CD1c-positive myeloid dendritic cell (primary cell): Measurements from ENCODE around the gene PREX1.
"Not testable (repeated sequence)": the region's sequence is repeated elsewhere in the genome, so short reads cannot be mapped to it uniquely, and the experiment has no call there.

Experiments used
- DNase-seq: peaks from one replicate; pipeline ENCODE4 v3.0.0-alpha.2; 2016; ENCODE audit errors: extremely low spot score

Gene PREX1, protein sequence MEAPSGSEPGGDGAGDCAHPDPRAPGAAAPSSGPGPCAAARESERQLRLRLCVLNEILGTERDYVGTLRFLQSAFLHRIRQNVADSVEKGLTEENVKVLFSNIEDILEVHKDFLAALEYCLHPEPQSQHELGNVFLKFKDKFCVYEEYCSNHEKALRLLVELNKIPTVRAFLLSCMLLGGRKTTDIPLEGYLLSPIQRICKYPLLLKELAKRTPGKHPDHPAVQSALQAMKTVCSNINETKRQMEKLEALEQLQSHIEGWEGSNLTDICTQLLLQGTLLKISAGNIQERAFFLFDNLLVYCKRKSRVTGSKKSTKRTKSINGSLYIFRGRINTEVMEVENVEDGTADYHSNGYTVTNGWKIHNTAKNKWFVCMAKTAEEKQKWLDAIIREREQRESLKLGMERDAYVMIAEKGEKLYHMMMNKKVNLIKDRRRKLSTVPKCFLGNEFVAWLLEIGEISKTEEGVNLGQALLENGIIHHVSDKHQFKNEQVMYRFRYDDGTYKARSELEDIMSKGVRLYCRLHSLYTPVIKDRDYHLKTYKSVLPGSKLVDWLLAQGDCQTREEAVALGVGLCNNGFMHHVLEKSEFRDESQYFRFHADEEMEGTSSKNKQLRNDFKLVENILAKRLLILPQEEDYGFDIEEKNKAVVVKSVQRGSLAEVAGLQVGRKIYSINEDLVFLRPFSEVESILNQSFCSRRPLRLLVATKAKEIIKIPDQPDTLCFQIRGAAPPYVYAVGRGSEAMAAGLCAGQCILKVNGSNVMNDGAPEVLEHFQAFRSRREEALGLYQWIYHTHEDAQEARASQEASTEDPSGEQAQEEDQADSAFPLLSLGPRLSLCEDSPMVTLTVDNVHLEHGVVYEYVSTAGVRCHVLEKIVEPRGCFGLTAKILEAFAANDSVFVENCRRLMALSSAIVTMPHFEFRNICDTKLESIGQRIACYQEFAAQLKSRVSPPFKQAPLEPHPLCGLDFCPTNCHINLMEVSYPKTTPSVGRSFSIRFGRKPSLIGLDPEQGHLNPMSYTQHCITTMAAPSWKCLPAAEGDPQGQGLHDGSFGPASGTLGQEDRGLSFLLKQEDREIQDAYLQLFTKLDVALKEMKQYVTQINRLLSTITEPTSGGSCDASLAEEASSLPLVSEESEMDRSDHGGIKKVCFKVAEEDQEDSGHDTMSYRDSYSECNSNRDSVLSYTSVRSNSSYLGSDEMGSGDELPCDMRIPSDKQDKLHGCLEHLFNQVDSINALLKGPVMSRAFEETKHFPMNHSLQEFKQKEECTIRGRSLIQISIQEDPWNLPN (N-terminal part only)

DNA sequence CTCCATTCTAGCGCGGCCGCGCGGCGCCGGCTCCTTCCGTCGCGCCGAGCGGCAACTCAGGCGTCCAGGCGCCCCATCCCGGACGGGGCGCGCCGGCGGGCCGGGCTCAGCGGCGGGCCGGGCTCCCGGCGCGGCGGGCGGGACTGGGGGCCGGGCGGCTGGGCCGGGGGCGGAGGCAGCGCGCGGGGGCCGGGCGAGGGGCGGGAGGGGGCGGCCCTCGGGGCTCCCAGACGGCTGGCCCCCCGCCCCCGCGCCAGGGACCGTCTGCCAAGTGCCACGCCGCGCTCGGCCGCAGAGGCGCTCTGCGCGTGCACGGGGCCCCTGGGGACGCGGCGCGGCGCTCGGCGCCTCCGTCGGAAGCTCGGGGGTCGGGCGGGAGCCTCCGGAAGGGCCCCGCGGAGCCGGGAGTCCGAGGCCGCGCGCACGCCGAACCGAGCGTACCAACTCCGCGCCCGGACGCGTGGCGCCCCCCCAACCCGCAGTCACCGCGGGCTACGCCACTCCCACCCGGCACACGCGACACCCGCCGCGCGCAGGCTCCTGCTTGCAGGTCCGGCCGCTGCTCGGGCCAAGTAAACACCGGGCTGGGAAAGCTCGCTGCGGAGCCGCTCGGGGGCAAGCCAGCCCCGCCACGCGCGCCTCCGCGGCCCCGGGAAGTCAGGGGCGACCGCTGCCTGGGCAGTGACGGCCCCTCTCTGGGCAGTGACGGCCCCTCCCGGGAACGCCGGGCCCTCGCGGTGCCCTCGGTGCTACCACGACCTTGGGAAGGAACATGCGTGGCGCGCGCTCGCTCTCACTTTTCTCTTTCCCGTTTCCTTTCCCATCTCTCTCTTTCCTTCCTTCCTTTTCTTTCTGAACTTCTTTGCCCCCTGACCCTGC, at the start of gene PREX1:
Gene PREX1, minus strand, starts transcription at position 145 of the 879 bp plus-strand sequence. Its CDS starts 139 bp downstream, at position 6.
- DNase-seq = peak; percentile 79

DNA sequence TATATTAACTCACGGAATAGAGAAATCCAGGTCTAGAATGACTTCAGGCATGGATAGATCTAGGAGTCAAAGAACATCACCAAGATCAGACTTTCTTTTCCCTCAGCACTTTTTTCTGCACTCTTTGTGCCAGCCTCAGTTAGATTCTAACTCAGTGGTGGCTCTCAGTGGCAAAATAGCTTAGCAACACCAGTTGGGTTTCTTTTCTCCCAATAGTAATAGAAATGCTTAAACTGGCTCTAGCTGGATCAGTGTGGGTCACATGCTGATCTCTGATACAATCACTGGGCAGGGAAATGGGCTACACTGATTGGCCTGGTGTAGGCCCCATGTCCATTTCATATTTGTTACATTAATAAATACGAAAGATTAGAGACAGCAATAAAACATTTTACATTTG, 49.5 kb upstream of the PREX1 start:
- DNase-seq = peak; percentile 35

DNA sequence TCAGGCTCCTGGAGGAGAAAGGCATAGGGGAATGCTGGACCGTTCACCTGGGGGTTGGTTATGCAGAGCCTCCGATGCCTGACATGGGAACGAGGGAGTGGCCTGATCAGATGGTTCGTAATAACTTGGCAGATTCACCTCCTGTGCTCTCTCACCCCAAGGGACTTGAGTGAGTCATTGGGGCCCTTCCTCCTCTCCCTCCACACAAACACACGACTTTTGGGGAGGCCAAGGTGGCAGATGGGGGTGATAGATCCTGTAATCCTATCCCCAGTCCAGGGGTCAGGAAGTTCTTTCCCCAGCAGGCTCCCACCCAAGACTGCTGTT, 48.1 kb upstream of the PREX1 start:
- DNase-seq = no peak

DNA sequence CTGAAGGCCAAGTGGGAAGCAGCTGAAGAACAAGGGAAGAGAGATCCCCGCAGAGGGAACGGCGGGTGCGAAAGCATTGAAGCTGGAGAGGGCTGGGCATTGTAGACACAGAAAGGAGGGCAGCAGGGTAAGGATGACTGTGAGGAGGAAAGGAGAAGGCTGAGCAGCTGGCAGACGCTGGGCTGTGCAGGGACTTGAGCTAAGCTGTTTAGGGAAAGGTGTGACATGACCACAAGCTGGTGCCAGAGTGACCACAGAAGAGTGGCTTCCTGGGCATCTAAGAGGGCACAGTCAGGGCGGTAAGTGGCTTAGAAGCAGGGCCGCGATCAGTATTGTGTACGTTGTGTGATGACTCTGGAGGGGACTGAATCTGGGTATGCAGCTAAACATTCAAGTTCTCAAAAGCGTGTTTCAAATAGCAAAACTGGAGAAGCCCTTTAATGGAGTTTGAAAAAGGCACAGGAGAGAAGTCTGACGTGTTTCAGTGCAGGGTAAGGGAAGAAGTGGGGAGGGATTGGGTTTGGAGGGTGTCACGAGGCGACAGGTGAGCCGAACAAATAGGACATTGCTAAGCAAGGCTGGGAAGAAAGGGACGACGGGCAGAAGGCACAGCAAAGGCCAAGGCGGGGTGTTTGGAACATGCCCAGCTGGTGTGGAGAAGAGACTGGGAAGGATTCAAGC, 47.6 kb upstream of the PREX1 start:
- no peak for DNase-seq

DNA sequence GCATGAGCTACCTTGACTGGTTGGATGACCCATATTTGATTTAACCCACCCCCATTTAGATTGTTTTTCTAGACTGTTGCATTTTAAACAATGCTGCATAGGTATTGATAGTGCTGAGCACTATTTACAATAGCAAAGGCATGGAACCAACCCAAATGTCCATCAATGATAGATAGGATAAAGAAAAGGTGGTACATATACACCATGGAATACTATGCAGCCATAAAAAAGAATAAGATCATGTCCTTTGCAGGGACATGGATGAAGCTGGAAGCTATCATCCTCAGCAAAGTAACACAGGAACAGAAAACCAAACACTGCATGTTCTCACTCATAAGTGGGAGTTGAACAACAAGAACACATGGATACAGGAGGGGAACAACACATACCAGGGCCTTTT, 41.6 kb upstream of the PREX1 start:
- DNase-seq = not testable (repeated sequence)

DNA sequence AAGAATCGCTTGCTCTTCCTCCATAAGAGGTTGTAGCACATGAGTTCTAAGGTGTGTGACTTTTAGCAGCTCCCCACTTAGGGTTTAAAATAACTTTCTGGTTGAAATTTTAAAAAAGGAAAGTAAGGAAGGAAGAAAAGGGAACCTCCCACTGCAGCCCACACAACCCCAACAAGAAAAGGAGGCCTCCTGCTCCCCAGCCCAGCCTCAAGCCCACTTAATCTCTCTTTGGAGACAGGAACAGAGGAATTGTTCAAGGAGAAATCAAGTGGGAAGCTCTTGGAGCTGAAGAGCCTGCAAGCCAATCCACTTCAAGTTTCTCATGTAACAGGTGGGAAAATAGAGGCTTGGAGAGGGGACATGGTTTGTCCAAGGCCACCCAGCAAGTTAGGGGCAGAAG, 39.1 kb upstream of the PREX1 start:
- DNase-seq = peak; percentile 33

DNA sequence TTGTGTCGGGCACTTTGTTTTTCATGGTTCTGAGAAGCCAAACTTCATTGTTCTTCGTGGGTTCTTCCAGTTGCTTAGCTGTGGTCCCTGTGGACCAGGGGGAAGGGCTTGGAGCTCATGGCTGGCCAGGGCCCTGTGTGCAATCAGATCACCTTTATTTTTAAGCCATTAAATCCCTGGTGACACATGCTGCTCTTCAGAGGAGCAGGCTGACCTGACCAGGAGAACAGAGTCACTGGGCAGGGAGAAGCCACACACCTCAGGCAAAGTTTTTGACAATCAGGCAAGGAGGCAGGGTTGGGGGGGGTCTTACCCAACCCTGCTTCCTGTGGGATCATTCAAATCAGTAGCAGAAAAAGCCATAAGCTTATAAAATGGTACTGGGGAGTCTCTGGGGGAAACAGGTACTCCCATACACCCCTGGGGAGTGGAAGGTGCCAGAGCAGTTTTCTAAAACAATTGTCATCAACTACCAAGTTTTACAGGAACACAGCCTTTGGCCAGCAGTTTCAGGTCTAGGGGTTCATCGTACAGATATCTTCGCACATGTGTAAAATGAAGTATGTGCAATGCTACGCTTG, 37.0 kb upstream of the PREX1 start:
- DNase-seq = no peak

DNA sequence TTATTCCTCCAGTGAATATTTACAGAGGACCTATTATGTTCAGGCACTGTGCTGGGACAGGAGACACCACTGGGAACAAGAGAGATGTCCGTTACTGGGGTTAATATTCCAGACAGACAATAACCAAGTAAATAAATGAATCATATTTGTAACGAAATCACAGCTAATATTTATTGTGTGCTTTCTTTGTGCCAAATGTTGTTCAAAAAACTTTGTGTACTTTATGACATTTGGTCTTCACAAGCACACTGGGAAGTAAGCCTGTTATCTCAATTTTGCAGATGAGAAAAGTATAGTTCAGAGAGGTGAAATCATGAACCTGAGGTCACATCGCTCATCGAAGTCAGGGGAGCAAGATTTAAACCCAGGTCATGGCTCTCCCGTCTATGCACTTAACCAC, 36.5 kb upstream of the PREX1 start:
- no peak for DNase-seq

DNA sequence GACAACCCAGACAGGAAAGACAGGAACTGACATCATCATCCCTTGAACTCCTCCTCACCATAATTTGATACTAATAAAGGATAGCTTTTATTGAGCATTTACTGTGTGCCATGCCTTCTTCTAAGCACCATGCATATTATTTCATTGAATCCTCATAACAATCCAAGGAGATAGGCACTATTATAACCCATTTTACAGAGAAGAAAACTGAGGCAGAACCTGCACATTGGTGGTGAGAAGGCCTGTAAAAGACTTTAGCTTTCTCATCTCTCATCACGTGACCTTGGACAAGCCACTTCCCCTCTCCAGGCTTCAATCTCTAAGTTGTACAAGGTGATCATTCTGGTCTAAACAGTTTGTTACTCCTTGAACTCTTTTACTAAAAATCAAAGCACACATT, 34.5 kb upstream of the PREX1 start:
- no peak for DNase-seq

DNA sequence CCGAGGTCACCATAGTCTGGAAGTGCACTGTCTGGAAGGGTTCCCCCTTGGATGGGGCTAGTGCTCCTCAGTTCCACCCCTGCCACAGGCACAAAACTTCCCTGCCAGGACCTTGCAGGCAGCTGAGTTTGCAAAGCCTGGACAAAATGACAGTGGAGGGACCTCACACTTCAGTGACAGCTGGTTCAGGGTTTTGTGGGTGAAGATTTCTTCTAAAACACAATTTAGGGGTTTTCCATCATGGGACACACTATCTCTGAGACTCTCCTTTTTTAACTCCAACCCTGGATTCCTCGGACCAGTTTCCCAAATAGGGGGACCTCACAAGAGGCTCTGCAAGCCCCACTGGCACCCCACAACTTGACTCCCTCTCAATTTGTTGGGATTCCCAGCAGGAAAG, 33.6 kb upstream of the PREX1 start:
- DNase-seq = no peak

DNA sequence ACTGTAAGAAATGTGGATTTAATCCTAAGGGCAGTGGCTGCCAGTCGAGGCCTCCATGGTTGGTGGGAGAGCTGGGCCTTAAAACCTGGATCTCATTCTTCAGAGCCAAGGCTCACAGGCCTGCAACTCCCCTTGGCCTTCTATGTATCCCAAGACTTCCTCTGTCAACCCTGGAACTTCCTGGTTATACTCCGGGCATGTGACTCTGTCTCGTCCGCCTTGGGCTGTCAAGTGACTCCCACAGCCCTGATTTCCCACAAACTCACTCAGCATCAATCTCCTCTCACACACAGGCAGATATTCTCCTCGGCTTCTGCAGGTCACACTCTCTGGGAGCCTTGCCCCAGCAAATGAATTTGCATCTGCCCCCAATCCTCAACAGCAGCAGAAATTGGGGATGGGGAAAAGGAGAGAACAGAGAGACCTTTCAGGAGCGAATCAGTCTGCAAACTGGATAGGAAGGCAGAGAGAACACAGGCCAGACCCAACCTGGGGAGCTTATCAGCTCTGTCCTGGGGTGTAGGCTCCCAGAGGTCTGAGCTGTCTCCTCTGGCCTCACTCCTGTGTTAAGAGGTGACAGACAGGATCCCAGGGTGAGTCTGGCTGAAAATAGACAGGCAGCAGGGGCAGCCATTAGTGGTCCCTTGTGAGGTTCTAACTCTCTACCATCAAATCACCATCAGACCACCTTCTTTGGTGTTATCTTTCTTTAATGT, 30.4 kb upstream of the PREX1 start:
- peak; percentile 68 for DNase-seq

DNA sequence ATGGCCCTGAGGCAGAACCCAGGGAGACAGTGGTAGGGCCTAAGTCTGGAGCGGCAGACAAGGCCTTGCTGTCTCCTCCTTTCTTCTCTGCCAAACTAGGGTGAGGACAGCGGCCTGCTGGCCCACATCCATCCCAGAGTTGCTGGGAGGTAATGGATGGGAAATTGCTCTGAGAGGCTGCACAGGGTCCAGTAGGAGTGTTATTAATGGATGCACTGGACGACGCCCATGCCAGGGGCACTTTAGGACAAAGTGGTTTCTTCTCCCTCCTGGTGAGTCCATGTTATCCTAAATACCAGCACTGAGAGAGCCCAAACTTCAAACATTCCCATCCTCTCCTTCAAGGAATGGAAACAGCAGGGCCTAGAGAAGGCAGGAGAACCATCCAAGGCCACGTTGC, 28.3 kb upstream of the PREX1 start:
- DNase-seq = no peak

DNA sequence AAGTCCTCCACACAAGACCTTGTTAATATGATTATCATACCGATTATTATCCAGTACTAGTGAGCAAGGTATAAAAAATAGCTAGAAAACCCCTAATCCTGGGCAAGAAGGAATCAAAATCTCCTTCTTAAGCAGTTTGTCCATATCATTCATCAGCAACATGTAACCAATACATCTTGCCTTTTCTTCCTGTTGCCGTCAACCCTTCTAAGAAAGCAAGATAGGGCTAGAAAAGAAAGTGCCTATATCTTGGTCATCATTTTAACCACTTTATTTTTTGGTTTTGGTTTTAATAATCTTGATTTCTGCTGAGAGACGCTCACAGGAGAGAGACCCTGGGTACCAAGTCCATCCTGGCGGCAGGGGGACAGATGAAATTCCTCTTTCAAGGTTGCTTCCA, 27.2 kb upstream of the PREX1 start:
- no peak for DNase-seq

DNA sequence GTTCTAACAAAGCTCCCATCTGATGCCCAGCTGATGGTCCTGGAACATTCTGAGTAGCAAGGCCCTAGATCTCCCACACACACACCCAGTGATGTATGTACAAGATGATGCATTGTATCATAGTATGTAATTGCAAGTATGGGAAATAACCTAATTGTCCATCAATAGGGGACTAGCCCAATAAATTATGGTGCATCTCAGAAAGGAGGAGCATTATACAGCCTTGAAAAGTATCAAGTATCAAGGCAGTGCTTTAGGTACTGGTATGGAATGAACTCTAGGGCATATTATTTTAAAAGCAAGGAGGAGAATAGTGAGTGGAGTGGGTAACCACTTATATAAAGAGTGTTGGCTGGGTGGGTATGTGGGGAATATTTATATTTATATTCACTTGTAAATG, 24.8 kb upstream of the PREX1 start:
- no peak for DNase-seq

DNA sequence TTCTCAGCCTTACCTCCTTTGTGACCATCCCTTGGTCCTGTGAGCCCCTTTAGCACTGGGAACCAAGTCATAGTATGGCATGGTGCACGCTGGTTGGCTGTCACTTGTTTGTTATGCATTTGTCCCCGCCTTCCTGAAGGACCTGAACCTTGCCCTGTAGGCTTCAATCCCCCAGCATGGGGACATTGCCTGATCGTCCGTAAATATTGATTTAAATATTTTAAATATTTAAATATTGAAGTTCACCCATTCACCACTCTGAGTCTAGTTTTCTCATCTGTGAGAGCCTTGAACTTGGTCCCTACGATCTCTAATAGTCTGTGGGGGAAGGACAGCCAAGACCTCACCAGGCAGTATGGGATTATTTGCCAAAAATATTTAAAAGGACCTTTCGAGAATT, 23.8 kb upstream of the PREX1 start:
- DNase-seq = no peak

DNA sequence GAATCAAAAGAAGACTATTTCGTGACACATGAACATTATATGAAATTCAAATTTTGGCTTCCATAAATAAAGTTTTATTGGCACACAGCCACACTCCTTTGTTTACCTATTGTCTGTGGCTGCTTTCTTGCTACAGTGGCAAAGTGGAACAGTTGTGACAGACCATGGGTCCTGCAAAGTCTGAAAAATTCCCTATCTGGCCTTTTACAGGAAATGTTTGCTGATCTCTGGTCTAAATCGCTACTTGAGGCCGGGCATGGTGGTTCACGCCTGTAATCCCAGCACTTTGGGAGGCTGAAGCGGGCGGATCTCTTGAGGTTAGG, 23.1 kb upstream of the PREX1 start:
- no peak for DNase-seq

DNA sequence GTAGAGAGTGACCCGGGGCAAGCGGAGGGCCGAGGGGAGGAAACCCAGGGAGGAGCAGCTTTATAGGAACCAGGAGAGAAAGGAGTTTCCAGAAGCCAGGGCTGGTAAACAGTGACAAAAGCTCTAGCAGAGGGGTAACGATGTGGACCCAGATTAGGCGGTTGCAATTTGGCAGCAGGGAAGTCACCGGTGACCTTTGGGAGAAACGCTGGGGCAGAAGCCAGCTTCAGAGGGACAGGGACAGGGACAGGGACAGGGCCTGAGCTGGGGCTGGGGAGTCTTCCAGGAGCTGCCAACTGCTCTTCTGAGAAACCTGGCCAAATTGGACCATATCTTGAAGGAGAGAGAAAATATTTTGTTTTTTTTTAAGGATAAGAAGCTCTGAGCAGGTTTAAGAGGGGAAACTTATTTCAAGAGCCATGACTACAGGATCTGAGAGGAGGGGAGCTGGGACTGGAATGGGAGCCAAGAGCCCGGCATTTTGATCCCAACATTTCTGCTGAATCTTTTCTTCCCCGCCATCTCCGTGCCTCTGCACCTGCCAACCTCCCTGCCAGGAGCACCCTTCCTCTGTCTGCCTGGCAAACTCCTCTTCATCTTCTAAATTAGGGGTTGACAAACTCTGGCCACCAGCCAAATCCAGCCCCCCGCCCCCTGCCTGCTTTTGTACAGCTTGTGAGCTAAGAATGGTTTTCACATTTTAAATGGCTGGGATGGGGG, 22.6 kb upstream of the PREX1 start:
- DNase-seq = no peak

DNA sequence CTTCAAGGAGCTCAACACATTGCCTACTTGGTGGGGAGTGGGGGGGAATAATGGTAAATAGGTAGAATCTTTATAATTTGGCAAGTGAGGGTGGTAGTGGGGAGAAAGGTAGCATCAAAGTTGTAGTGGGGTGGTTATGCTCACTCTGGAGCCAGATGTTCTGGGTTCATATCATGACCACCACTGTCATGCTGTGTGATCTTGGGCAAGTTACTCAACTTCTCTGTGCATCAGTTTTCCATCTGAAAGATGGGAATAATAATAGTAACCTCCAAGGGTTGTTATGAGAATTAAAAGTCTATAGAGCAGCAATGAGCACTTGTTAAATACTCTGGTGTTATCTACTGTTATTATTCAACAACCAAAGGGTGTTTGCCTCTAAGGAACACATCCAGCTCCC, 22.0 kb upstream of the PREX1 start:
- DNase-seq = no peak

DNA sequence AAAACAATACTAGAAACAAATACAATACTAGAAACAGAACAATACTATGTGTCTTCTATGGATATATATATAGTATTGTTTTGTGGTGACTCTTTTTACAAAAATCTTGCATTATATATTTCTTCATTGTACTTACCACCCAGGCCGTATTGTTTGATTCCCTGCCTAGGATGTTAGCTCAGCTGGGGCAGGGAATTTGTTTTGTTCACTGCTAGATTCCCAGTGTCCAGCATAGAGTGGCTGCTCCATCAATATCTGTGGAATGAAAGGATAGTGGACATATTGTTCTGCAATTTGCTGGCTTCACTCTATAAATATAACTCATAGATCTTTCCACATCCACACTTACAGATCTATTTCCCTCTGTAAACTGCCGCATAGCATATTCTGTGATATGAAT, 21.5 kb upstream of the PREX1 start:
- no peak for DNase-seq
